ENCODE results near the gene UBE2J2.
"Not testable (repeated sequence)": the region's sequence is repeated elsewhere in the genome, so short reads cannot be mapped to it uniquely, and the experiment has no call there.

Gene UBE2J2
- total RNA-seq: 35.7 to 82.4 (median 56.4) reads per million in 3 experiments

- peak; percentile 87 for DNase-seq
These were observed at the start of gene UBE2J2 for GRCh38 chr1:1273512-1274298. Gene UBE2J2, minus strand, starts transcription at chr1:1273854. Its CDS starts 5,862 bp downstream, at chr1:1267992.

DNA sequence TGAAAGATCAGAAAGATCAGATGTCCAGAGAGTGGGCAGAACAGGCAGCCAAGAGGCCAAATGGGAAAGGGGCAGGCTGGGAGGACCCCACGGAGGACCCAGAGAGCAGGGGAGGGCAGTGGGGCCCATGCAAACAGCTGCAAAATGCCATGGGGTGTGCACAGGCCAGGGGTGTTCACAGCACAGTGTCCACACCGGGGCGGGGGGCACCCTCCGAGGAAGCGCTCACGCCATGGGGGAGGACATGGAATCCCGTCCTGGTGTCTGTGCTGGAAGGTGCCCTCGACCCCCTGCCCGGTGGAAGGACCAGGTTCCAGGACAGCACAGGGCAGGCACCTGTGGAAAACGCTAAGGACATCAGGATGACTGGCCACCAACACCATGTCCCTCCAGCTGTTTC is 49.3 kb upstream of the UBE2J2 start:
- DNase-seq: no peak

DNA sequence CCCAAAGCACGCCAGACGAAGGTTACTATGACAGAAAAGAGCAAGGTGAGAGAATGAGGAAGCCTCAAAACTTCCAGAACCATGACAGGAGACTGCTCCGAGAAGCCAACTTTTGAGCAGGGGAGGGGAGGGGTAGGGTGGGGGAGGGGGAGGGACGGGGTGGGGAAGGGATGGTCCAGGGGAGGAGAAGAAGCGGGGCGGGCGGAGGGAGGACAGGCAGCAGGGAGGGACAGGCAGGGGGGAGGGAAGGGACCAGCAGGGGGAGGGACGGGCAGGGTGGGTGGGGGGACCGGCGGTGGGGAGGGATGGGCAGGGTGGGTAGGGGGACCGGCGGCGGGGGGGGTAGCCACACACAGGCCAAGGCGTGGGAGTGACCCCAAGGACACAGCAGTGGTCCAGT is 48.8 kb upstream of the UBE2J2 start:
- DNase-seq: no peak

- DNase-seq: no peak
These were observed 47.8 kb upstream of the UBE2J2 start for GRCh38 chr1:1321477-1321876.

DNA sequence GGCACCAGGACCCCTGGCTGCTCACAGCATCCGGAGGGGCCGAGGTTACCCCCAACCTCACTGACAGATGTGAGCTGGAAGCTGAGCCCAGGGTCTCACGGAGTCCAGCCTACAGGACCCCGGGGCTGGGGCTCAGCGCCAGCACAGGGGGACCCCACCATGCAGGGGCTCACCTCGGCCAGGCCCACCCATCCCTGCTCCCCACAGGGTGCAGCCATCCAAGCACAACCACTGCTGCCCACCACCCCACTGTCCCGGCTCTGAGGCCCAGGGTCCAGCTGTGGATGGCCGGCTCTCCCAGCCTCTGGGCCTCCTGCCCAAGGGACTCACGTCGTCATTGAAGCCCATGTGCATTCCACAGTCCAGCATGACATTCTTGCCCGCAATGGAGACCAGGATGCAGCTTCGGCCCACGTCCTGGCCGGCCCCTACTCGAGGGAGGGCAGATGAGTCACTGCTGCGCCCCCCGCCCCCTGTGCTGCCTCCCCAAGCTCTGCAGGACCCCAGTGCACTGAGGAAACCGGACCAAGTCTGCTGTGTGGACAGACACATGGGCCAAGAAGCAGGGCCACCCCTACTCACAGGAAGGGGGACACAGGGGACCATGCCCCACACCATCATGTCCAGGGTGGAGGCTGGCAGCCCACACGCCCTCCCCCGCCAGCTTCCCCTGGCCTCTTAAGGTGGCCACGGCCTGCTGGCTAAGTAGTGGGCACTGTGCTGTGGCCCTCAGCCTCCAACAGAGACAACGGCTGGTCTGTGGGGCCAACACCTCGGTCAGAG is 47.2 kb upstream of the UBE2J2 start:
- DNase-seq: no peak

GRCh38 chr1:1319646-1319941 is 45.9 kb upstream of the UBE2J2 start:
- no peak for DNase-seq

DNA sequence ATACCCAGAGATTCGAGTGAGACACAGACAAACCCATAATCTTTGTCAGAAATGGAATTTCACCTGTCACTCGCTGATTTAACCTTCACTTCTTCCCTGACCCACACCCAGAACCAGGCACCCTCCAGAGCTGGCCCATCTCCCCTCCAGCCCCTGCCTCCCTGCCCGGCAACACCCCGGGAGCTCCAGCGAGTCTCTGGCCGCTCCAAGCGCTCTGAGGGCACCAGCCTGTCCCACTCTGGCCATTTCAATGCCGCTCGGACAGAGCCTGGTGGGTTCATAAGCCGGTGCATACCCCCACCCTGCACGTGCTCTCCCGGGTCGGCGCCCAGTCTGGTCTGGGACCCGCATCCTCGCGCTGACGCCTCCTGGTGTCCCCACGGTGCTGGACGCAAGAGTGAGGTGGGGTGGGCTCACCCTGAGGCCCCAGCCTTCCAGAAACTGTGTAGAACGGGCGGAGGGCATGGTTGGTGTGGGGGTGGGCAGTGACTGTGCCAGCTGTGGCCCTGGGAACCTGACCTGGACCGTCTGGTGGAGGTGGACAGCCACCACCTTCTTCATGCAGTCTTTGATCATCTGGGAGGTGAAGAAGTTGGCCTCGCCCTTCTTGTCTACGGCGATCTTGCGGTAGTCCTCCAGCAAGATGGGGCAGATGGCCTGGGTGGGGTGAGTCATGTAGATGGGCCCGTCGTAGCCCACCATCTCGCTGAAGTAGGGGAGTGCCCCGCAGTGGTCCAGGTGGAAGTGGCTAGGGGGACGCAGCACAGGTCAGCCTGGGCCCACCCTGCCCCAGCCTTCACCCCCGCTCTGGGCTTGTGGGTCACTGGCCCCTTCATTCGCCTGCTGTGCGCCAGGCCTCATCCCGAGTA is 45.4 kb upstream of the UBE2J2 start:
- no peak for DNase-seq

- DNase-seq: no peak
These were observed 44.5 kb upstream of the UBE2J2 start for GRCh38 chr1:1318131-1318652.

- DNase-seq: no peak
These were observed 43.8 kb upstream of the UBE2J2 start for GRCh38 chr1:1317420-1317819.

DNA sequence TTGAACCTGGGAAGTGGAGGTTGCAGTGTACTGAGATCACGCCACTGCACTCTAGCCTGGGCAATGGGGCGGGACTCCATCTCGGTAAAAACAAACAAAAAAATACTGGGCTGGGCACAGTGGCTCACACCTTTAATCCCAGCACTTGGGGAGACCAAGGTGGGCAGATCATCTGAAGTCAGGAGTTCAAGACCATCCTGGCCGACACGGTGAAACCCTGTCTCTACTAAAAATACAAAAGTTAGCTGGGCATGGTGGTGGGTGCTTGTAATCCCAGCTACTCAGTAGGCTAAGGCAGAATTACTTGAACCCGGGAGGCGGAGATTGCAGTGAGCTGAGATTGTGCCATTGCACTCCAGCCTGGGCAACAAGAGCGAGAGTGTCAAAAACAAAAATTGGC is 42.5 kb upstream of the UBE2J2 start:
- not testable (repeated sequence) for DNase-seq

DNA sequence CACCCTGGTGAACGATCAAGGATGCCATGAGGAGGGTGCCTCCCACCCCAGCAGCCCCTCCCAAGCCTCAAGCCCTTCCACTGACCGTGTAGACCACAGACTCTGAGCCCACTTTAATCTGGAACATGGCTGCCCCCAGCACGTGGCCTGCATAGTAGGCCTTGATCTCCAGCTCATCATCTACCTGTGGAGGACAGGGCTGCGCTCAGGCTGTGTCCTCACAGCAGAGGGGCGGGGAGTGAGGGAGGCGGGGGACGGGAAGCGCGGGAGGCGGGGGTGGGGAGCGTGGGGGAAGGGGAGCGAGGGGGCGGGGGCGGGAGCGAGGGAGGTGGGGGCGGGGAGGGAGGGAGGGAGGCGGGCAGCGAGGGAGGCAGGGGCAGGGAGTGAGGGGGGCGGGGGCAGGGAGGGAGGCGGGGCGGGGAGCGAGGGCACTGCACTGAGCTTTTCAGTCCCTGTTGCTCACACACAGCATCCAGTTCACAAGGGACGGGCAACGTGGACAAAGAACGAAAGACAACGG is 41.8 kb upstream of the UBE2J2 start:
- DNase-seq: no peak

DNA sequence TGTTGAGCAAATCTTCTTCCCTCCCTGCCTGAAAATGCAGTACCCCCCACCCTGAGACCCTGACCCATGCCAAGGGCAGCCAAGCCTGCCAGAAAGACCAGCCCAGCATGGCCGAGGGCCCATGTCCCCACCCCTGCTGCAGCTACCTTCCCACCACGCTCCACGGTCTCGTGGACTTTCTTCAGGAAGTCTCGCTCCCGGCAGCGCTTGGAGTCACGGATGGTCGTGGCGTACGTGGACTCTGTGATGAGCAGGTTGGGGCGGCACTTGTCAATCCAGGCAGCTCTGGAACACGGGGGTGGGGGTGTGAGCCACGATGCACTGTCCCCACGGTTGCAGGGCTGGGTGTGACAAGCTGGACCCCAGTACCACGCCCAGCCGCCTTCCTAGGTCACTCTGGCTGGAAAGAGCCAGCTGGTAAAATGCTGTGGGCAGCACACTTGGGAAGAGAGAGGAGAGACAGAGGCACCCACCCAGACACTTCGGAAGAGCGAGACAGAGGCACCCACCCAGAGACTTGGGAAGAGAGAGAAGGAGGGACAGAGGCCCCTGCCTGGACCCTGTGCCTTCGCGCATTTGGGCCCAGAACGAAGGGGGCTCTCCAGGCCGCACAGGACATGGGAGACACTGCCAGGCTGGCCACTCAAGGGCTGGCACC is 41.2 kb upstream of the UBE2J2 start:
- DNase-seq: no peak

DNA sequence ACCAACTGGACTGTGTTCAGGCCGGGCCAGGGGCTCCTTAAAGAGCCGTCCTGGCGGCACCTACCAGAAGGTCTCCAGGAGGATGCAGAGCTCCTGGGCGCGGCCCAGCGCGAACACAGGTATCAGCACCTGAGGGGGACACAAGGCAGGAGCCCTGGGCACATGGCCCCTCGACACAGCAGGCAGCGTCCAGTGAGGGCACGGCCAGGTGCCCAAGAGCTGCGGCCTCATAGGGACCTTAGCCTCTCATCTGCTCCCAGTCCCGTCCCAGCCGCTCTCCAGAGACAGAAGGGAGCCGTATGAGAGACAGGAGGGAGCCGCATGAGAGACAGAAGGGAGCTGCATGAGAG is 40.6 kb upstream of the UBE2J2 start:
- DNase-seq: no peak

DNA sequence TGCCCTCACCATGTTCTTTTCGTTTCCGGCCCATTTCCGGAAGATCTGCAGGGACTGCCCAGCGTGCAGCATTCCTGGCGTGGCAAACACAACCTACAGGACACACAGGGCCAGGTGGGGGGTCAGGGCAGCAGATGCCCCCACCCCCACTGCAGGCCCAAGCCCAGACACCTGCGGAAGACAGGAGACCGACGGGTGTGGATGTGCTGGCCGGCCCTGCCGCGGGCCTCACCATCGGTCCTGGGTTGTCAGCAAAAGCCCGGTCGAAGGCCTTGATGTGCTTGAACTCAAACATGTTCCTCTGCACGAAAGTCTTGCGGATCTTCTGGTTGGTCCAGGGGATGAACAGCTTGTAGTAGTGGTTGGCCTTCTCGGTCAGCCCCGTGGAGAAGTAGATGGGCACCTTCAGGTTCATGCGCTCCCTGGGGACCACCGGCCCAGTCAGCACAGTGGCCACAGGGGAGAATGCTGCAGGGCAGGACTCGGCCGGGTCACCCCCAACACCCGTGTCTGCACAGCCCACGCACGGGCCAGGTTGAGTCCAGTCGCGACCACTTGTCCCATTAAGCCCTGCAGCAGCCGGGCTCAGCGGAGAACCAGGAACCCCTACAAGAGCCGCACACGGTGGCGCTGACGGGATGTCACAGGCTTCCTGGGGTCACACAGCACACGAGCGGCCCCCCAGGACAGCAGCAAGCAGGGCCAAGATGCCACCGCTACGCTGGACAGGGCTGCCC is 40.0 kb upstream of the UBE2J2 start:
- DNase-seq: no peak

DNA sequence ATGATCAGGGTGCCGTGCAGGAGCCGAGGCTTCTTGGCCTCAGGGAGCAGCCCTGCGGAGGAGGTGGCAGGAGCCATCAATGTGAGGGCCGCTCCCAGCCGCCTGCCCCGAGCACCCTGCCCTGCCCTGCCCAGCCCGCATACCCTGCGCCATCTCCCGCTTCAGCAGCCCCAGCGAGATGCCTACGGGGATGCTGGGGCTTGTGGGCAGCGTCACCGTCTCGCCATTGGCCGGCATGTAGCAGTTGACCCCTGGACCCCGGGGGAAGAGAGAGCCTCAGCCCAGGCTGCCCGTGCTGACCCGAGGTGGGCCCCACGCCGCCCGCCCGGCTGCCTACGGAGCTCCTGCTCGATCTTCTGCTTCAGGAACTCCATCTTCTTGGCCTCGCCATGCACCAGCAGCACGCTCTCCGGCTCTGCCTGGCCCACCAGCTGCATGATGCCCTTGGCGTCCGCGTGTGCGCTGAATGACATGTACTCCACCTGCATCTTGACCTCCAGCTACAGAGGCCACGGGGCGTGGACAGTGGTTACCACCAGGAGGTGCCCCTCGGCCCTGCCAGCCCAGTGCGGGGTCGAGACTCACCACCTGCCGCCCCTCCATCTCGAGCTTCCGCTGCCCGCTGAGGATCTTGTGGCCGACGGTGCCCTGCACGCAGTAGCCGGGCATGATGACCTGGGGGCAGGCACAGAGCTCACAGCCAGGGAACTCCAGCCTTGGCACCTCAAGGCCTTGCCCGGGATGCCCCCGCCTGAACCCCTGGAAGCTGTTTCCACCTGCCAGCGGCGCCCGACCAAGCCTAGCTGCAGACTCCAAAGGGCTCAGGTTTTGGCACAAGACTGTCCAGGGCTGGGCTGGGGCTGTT is 39.0 kb upstream of the UBE2J2 start:
- no peak for DNase-seq

DNA sequence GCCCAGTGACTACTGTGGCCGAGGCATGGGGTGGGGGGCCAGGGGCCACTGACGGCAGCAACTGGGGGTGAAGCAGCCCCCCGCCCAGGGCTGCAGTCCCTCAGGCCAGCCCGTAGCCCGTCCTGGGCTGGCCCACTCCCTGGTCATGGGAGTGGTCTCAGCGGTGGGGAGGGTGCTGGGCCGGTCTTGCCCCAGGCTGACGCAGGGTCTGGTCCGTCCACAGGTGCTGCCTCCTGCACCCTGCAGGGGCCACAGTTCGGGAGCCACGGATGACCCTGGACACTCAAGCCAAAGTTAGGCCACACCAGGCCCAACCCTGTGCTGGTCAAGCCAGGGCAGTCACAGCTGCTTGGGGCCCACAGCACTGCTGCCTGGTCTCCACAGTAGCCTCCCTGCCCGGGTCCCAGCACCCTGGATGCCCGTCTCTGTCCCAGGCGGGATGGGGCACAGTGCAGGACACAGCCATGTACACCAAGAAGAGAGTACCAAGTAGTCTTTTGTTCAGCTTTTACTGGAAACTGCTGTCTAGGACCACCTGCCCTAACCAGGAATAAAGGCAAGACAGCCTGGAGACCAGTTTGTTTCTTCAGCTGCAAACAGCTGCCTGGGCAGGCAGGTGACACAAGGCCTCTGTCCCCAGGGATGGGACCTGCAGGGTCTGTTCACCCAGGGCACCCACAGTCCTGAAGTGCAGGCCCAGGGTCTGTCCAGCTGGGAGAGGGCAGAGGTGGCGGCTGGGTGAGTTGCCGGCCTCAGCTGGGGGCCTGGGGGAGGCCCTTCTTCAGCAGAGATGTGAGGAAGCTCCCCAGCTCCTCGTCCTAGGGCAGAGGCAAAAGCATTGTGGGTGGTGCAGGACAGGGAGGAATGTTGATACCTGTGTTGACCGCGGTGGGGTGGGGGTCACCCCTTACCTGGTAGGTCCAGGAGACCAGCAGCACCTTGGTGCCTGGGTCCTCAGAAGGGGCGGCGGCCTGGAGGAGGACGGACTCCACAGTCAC is 37.8 kb upstream of the UBE2J2 start:
- no peak for DNase-seq

- no peak for DNase-seq
These were observed 36.9 kb upstream of the UBE2J2 start for GRCh38 chr1:1310476-1311053.

DNA sequence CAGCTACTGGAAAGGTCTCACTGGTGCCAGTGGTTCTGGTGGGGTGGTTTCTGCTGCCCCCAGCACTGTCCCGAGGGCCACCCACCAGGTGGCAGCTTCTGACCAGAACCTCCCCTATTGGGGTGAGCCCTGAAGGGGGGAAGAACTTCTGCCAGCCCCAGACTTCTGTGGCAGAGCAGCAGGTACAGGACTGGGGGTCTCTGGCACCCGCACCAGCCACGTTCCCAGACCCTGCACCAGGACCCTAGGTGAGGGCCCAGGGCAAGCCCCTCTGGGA is 36.4 kb upstream of the UBE2J2 start:
- no peak for DNase-seq

Data from central memory CD4-positive, alpha-beta T cell (primary cell).